GM12878 (cell line): Measurements from ENCODE around the gene VPS29.

ENCODE experiments used
- BCLAF1 ChIP-seq: fragments of 450-650 bp; IDR thresholded peaks from 2 replicates; pipeline ENCODE4 v1.6.1; 2017; ENCODE audit warnings: antibody characterized with exemption, mild to moderate bottlenecking, moderate library complexity
- BHLHE40 ChIP-seq, 2 experiments: fragments of 450-650 bp in 1 of 2; IDR thresholded peaks; 2 replicates each; pipeline ENCODE4 v1.6.1; 2011 to 2017; ENCODE audit warnings: low read depth in 2 of 2, borderline replicate concordance in 1 of 2, improper control_type of control experiment in 1 of 2, low read length in 1 of 2, mild to moderate bottlenecking in 1 of 2
- CREM ChIP-seq: IDR thresholded peaks from 2 replicates; pipeline ENCODE4 v1.6.1; 2014; ENCODE audit warnings: antibody characterized with exemption, low read depth
- CTCF ChIP-seq, 3 experiments: IDR thresholded peaks in 2 of 3; conservative IDR thresholded peaks in 1 of 3; 2 replicates each; pipeline ENCODE4 v1.5.1; 2011; ENCODE audit warnings: low read depth in 3 of 3, low read length in 3 of 3, mild to moderate bottlenecking in 3 of 3, control low read depth in 2 of 3, moderate library complexity in 2 of 3, inconsistent platforms in 1 of 3, mixed read lengths in 1 of 3; ENCODE audit not compliant: control insufficient read depth in 2 of 3, insufficient read depth in 1 of 3; ENCODE audit errors: extremely low read depth in 1 of 3
- EP300 ChIP-seq, 2 experiments: fragments of 150-350 bp in 1 of 2; IDR thresholded peaks; 2 replicates each; pipeline ENCODE4 v1.6.1; 2011 to 2012; ENCODE audit warnings: low read depth in 2 of 2, low read length in 2 of 2, borderline replicate concordance in 1 of 2, improper control_type of control experiment in 1 of 2, inconsistent platforms in 1 of 2; ENCODE audit not compliant: control insufficient read depth in 1 of 2
- FOS ChIP-seq: IDR thresholded peaks from 3 replicates; pipeline ENCODE4 v1.6.1; 2011; ENCODE audit warnings: borderline replicate concordance; ENCODE audit not compliant: insufficient read length; ENCODE audit errors: extremely low read depth
- MYC ChIP-seq: IDR thresholded peaks from 2 replicates; pipeline ENCODE4 v1.6.1; 2011; ENCODE audit warnings: mild to moderate bottlenecking, low read length, moderate library complexity, inconsistent platforms; ENCODE audit not compliant: insufficient read depth, insufficient replicate concordance, insufficient read length, severe bottlenecking
- RB1 ChIP-seq: fragments of 450-650 bp; formaldehyde crosslinking; IDR thresholded peaks from 2 replicates; pipeline ENCODE4 v1.6.1; 2017; ENCODE audit warnings: mild to moderate bottlenecking, borderline replicate concordance
- SP1 ChIP-seq: IDR thresholded peaks from one replicate; pipeline ENCODE4 v1.6.1; 2011; ENCODE audit warnings: low read depth, low read length
- ZNF622 ChIP-seq: fragments of 450-650 bp; IDR thresholded peaks from 2 replicates; pipeline ENCODE4 v1.6.1; 2017; ENCODE audit warnings: mild to moderate bottlenecking, inconsistent platforms
- TF ChIP-seq, protein P1 (sequence below): IDR thresholded peaks from 2 replicates; pipeline ENCODE4 v1.6.1; 2011; ENCODE audit warnings: borderline replicate concordance, low read depth, mild to moderate bottlenecking, moderate library complexity, mixed read lengths, low read length; ENCODE audit not compliant: insufficient read depth; ENCODE audit errors: extremely low read length

GRCh38 chr12:110532644-110533043 lies 30.7 kb upstream of the VPS29 start:
- TF ChIP-seq EP300 (IDR thresholded peaks at IDR 0.05; ENCODE audit: borderline replicate concordance in 1 of 2, control insufficient read depth in 1 of 2, low read depth in 2 of 2, low read length in 2 of 2) (no peak), FOS (no peak), MYC (no peak), BCLAF1 (no peak), ZNF622 (no peak), CTCF (IDR thresholded peaks at IDR 0.05 in 2 of 3, conservative IDR thresholded peaks at IDR 0.05 in 1 of 3; ENCODE audit: control insufficient read depth in 2 of 3, extremely low read depth in 1 of 3, insufficient read depth in 1 of 3, low read depth in 3 of 3, low read length in 3 of 3) (no peak), BHLHE40 (IDR thresholded peaks at IDR 0.05; ENCODE audit: borderline replicate concordance in 1 of 2, low read depth in 2 of 2, low read length in 1 of 2) (no peak), RB1 (no peak), SP1 (no peak), CREM (no peak)
- TF ChIP-seq, protein P1, sequence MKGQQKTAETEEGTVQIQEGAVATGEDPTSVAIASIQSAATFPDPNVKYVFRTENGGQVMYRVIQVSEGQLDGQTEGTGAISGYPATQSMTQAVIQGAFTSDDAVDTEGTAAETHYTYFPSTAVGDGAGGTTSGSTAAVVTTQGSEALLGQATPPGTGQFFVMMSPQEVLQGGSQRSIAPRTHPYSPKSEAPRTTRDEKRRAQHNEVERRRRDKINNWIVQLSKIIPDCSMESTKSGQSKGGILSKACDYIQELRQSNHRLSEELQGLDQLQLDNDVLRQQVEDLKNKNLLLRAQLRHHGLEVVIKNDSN, result no peak
